Measurements from ENCODE around the gene ATP9A. TPM values are rescaled to one million over a fixed set of nuclear protein-coding genes. Genes with fewer than 3 reads are reported as not detected.
A peak's percentile ranks its signal among the peaks of the same experiment; 100 is the strongest.

ATP9A gene
- total RNA-seq, 1 experiment from 2014 or later, result 12.1 TPM

GRCh38 chr20:51807720-51808250 lies 39.6 kb upstream of the ATP9A start:
- Histone ChIP-seq H4K91ac (ENCODE audit: insufficient read length, low read depth, low read length) (no peak overlapping the region), H3K4me1 (ENCODE audit: insufficient read depth, low read length) (peaks cover 4% of the 10 kb centered on the region; the same call in 1 of the 2 replicates), H3K4me2 (ENCODE audit: insufficient read depth, insufficient read length, low read length) (no peak overlapping the region), H2BK15ac (ENCODE audit: low read depth, low read length) (no peak overlapping the region), H3K27me3 (ENCODE audit: insufficient read depth, low read length) (no peaks in the 10 kb centered on the region), H3K23ac (ENCODE audit: insufficient read length, low read depth, low read length) (no peak overlapping the region), H4K5ac (ENCODE audit: insufficient read length, low read depth, low read length) (no peak overlapping the region), H2BK120ac (ENCODE audit: low read depth, low read length, poor library complexity, severe bottlenecking) (no peak overlapping the region), H3K14ac (ENCODE audit: insufficient read depth, low read length) (no peak overlapping the region), H2AFZ (ENCODE audit: low read length) (no peak overlapping the region), H2BK12ac (ENCODE audit: insufficient read length, low read depth, low read length) (no peak overlapping the region), H3K79me2 (ENCODE audit: insufficient read depth, low read length) (no peaks in the 10 kb centered on the region), H3K4ac (ENCODE audit: low read depth, low read length) (no peak overlapping the region), H2BK5ac (ENCODE audit: insufficient read length, low read length) (no peak overlapping the region), H4K8ac (replicated peaks; ENCODE audit: insufficient read length, low read depth, low read length) (no peak overlapping the region), H3K79me1 (ENCODE audit: insufficient read depth, low read depth, low read length, poor library complexity, severe bottlenecking) (no peaks in the 10 kb centered on the region), H3T11ph (ENCODE audit: low read length) (peak overlapping the region; percentile 13), H2BK20ac (ENCODE audit: low read depth, low read length, poor library complexity, severe bottlenecking) (no peak overlapping the region), H2AK5ac (ENCODE audit: insufficient read length, low read length) (no peak overlapping the region), H3K56ac (ENCODE audit: insufficient read length, low read depth, low read length) (no peak overlapping the region), H3K9ac (ENCODE audit: extremely low read depth, insufficient read length, low read length) (no peak overlapping the region), H3K9me3 (ENCODE audit: control insufficient read depth, low read depth, low read length) (no peaks in the 10 kb centered on the region), H3K23me2 (ENCODE audit: insufficient read length, low read depth, low read length, poor library complexity, severe bottlenecking) (peaks cover 2% of the 10 kb centered on the region), H3K18ac (ENCODE audit: insufficient read length, low read depth, low read length) (no peak overlapping the region), H3K27ac (ENCODE audit: insufficient read length, low read depth, low read length) (no peak overlapping the region), H4K20me1 (ENCODE audit: control insufficient read depth, insufficient read depth, insufficient read length) (no peaks in the 10 kb centered on the region)
- TF ChIP-seq CTCF (conservative IDR thresholded peaks at IDR 0.05), result no peak
- H3K4me1 Mint-ChIP-seq, result peaks cover 33 to 36% of the 10 kb centered on the region in 2 experiments
- H3K36me3 Mint-ChIP-seq (ENCODE audit: insufficient read depth in 1 of 3, low read depth in 3 of 3), result no peaks in the 10 kb centered on the region; a peak in 1 of 7 replicates
- no peak for DNase-seq
- no CpG with 5 or more reads among the region's 5 CpGs for WGBS (ENCODE audit: extremely low coverage, insufficient read length, low lambda C conversion rate)
- H3K9me3 Mint-ChIP-seq, result no peaks in the 10 kb centered on the region
- no peaks in the 10 kb centered on the region for H3K27me3 Mint-ChIP-seq (ENCODE audit: low read depth)
- no peak overlapping the region for H3K27ac Mint-ChIP-seq
- no peak overlapping the region for H3K4me3 Mint-ChIP-seq

Data from H9 (cell line).